NCI-H1105 (cell line): ENCODE results near the gene CTAG2.
"Not testable (repeated sequence)": the region's sequence is repeated elsewhere in the genome, so short reads cannot be mapped to it uniquely, and the experiment has no call there.

Experiments
- DNase-seq: peaks from one replicate; lab custom pipeline; 2025; lab: John Stamatoyannopoulos, UW

Gene CTAG2

DNA sequence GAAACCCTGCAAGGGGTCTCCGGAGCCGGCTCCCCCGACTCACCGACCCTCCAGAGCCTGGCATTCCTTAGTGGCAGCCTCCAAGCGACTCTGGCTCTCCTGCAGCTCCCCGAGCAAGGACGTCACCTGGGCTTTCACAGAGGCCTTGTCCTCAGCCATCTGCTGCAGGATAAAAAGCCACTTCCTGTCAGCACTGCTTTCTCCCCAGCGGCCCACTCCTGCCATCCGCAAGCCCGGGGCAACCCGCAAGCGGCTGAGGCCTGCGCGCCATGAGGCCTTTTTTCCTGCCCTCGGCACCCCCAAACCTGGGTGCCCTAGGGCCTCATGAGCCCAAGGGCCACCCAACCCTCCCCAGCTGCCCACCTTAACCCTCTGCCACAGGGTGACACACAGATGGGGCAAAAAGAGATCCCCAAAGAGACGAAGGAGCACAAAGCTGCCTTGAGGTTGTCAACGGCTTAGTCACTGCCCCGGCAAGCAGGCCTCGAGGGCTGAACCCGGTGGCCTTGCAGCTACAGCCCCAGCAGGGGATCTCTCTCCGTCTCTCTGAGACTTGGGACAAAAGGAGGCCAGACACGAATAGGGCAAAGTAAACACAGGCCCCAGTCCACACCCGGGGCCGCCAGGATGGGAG is 7.5 kb downstream of the CTAG2 start:
- not testable (repeated sequence) for DNase-seq

DNA sequence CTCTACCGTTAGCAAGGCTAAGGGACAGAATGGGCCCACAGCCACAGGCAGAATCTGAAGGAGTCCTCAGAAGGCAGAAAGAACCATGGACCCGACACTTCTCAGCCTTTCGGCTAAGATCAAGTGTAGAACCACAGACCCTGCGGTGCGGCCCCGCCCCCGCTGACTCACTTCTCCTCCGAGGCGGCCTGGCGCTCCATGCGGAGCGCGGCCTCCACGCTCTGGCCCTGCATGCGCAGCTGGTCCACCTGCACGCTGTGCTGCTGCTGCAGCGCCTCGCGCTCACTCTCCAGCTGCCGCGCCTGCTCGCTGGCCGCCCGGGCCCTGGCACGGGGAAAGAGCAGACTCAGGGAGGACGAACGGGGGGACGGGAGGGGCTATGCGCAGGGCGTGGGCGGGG is 9.7 kb downstream of the CTAG2 start:
- not testable (repeated sequence) for DNase-seq

DNA sequence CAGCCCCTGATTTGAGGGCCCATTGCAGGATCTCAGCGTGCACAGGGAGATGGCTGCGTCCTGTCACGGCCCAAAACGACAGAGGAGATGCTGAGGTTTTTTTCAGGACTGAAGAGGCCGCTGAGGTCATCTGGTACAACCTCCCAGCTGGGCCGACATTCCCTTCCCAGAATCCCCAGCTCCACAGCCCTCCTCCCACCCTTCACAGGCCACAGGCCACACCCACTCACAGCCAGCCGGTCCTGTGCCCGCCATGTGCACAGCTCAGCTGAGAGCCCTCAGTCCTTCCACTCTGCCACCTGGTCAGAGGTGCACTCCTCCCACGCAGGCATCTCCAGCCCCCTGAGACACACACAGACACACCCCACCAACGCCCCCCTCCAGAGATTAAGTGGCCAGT is 11.6 kb downstream of the CTAG2 start:
- DNase-seq: not testable (repeated sequence)

DNA sequence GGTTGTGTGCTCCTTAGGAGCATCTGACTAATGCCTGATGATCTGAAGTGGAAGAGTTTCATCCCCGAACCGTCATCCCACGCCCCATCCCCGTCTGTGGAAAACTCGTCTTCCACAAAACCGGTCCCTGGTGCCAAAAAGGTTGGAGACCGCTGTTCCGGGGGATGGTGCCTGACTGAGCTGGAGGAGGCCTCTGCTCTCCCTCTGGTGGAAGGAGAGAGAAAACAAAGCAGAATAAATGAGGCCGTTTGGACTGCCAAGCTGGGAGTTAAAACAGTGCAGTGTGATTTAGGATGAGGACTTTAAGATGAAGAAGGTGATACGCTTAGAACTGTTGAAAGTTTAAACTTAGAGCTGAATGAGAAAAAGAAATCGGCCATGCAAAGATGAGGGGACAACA is 19.7 kb downstream of the CTAG2 start:
- DNase-seq: not testable (repeated sequence)

DNA sequence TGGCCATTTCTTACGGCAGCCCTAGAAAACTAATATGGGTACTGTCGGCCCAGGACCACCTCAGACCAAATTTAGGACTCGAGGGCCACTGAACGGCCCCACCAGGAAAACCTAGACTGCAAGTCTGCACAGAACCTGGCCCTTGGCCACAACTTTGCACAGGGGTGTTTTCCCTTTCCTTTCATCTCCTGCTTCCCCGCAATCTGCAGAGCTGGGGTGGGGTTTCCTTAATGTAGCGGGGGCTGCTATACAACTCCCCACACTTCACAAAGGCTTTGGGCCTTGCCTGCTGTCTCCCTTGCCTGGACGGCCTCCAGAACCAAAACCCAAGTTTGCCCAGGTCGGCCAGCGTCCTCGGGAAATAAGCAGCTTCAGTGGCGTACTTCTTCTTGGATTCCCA is 22.4 kb downstream of the CTAG2 start:
- DNase-seq: not testable (repeated sequence)

DNA sequence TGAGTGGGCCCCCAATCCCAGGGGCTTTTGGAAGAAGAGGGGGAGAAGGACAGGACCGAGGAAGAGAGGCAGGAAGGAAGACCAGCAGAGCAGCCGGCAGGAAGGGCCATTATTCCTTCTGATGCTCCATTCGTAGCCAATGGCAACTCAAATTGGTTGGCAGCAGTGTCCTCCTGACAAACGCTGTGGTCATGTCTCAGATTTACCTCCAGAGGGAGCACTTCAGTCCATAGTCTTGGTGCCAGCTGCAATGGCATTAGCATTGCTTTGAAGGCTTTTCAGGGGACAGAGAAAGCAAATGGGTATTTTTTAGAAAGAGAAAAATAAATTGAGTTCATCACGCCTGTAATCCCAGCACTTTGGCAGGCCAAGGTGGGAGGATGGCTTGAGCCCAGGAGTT is 24.4 kb downstream of the CTAG2 start:
- not testable (repeated sequence) for DNase-seq

DNA sequence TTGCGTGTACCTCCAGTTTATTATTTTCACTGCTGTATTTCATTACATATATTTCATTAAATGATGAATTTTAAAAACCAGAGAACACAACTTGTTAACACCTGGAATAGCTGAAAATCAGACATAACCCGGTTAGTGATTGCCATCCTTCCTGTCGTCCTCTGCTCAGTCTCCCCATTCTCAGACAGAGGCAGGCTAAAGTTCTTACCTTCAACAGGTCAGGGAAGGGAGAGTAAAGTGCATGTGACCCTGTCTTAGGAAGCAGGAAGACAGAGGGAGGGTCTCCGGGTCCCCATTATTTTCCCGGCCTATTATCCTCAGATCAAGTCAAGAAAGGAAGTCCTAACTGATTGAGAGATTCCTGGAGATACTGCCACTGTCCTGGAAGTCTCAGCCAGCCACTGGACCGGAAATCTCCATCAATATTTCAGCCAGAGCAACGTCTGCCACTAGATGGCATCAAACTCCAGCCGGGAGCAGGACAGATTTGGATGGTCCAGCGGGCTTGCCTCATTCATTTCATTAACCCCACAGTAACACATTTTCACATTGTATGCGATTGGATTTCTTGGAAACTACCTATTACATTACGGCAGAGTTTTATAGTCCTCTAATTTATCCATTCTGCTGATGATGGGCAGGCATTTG is 32.5 kb downstream of the CTAG2 start:
- DNase-seq: not testable (repeated sequence)

DNA sequence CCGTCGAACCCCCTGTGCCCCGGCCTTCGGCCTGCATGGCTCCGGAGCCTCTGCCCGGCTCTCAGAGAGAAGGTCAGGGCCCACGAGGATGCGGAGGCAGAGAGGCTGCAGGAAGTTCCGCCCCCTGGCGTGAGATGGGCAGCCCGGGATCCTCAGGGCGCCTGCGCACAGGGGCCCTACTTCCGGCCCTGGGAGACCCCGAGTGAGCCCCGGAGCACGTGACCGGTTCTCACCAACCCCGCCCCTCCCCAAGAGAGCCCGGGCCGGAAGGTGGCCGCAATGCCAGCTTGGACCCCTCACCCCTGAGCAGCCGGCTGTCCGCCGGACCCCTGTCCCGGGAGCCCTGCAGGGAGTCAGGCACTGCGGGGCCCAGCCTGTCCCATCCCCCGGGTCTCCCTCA is 34.2 kb downstream of the CTAG2 start, which contains the start of gene CTAG1B:
TSS of gene CTAG1B (minus strand) at position 101 of the 400 bp plus-strand sequence. CDS start at position 37, 64 bp downstream.
- DNase-seq: not testable (repeated sequence)

DNA sequence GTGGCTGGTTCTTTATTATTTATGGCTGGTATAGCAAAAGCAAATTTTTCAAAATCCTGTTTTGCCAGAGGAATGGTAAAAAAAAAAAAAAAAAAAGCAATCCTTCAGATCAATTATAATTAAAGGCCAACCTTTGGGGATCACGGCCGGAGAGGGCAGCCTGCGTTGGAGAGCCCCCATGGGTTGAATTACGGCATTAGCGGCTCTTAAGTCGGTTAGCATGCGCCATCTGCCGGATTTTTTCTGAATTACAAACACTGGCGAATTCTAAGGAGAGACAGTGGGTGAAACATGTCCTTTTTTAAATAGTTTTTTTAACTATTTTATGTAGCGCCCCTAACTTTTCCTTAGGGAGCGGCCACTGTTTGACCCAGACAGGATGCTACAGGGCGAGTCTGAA is 39.8 kb downstream of the CTAG2 start:
- DNase-seq: not testable (repeated sequence)

DNA sequence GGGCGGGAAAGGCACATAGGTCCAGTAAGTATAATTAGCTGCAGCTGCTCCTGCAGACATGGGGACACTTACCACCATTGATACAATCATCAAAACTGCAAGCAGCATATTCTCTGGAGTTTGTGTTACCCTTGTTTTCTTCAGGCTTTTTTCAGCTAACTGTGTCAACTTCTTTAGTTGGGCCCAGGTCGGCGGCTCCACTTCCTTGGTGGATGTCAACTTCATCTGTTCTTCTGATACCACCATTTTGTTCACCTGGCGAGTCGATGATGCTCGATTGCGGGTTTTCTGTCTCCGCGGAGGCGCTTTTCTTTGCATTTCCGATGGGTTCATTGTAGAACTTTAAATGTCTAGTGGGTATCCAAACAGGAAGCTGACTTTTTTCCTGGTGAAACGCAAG is 42.2 kb downstream of the CTAG2 start:
- DNase-seq: not testable (repeated sequence)

DNA sequence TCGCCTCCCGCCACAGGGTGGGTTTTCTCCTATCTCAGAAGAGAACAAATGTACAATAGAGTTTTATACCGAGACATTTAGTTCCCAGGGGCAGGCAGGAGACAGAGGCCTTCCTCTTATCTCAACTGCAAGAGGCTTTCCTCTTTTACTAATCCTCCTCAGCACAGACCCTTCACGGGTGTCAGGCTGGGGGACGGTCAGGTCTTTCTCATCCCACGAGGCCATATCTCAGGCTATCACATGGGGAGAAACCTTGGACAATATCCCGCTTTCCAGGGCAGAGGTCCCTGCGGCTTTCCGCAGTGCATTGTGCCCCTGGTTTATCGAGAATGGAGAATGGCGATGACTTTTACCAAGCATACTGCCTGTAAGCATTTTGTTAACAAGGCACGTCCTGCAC is 44.6 kb downstream of the CTAG2 start:
- DNase-seq: not testable (repeated sequence)

DNA sequence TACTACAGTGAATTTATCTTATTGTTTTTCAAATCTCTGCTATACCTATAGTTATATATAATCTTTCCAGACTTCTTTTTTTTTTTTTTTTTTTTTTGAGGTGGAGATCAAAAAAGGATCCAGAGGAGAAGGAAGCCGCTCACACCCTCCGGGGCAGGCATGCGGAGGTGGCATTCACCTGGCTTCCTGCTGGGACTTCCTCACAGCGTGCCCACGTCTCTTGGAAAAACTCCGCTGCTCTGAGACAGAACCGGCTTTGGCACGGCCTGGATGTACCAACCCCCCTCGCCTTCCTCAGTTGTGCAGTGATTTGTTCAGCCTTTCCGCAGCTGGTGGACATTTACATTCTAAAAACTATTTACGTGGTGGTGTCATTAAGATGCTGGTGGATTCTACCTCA is 45.4 kb downstream of the CTAG2 start:
- DNase-seq: not testable (repeated sequence)

DNA sequence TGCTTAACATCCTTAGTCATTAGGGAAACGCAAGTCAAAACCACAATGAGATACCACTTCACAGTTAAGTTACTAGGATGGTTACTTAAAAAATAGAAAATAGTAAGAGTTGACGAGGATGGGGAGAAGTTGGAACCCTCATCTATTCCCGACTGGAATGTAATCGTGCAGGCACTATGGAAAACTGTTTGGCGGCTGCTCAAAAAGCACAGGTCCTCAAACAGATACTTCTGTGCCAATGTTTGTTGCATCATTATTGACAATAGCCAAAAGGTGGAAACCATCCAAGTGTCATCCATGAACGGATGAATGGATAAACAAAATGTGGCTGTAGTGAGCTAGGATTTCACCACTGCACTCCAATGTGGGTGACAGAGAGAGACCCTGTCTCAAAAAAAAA is 46.0 kb downstream of the CTAG2 start:
- peak; percentile 51 for DNase-seq

DNA sequence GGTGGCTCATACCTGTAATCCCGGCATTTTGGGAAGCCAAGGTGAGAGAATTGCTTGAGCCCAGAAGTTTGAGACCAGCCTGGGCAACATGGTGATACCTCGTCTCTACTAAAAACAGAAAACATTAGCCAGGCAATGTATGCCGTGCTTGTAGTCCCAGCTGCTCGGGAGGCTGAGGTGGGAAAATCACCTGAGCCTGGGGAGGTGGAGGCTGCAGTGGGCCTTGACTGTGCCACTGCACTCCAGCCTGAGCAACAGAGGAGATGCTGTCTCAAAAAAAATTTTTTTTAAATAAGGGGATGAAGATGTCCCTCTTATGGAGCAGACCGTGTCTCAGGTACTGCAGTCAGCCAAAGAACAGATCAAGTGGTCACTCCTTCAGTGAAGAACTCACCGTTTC is 47.8 kb downstream of the CTAG2 start:
- DNase-seq: no peak

DNA sequence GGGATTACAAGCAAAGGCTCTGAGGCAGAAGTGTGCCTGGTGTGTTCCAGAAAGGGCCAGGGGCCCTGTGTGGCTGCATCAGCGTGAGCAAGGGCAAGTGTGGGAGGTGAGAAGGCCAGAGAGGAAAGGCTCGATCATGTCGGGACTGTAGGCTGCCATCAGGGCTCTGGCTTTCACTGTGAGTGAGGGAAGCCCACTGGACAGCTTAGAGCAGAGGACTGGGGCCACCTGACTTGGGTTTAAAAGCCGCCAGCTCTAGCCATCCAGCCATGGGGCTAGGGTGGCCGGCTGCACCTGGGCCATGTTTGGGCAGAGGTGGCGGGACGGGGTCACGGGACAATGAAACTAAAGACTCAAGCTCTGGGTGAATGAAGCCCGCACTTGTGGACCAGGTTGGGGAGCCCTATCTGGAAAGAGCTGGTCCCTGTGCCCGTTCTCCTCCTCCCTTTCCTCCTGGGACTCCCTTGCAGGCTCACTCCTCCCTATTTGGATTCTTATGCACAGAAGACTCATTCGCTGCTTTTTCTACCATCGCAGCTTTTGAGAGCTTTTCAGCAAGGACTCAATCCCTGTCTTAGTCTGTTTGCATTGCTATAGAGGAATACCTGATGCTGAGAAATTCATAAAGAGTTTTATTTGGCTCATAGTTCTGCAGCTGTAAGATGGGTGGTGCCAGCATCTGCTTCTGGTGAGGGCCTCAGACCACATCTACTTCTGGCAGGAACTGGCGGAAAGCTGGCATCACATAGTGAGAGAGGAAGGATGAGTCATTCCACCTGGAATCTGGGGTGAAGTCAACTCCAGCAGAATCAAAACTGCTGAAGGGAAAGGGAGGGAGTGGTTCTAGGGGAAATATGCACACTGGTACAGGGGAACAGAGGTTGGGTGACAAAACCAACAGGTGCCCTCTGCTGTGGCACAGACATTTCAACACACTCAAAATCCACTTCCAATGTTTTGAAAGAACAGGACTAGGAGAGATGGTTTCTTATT is 49.6 kb downstream of the CTAG2 start:
- DNase-seq: no peak

DNA sequence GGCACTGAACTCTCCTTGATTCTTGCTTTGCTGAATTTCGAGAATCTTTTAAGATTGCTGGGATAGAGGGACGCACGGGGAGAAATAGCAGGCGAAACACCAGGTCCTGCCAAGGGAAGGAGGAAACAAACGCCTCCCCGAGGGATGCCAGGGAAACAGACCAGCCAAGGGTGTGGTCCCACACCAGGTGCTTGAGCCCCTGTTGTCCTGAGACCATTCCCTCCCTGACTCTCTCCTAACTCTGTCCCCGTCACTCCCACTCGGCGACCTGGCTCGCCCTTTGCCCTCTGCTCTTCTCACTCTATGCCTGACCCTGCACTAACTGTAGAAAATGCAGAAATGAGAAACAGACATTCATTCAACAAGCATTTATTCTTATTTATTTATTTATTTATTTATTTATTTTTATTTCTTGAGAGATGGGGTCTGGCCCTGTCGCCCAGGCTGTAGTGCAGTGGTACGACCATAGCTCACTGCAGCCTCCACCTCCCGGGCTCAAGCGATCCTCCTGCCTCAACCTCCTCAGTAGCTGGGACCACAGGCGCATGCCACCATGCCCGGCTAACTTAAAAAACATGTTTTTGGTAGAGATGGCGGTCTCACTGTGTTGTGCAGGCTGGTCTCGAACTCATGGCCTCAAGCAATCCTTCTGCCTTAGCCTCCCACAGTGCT is 50.5 kb downstream of the CTAG2 start:
- DNase-seq: no peak

DNA sequence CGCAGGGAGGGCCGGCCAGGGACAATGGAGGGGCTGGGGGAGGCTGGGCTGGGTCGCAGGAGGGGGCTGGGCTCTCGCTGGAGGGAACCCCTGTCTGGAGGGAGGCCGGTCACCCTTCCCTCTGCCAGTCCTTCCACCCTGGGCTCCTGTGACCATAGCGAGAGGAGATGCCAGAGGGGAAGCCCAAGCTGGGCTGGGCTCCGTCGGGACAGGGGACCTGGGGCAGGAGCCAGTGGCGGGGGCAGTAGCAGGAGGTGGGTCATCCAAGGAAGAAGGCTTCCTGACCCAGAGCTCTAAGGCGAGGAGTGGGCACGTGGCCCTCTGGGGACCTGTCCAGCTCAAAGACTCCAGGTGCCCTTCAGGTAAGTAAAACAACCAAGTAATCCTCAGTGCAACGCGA is 51.2 kb downstream of the CTAG2 start:
- DNase-seq: no peak
